IMR-90 (cell line): ENCODE measurements around the gene MAPK9. TPM values are rescaled to one million over a fixed set of nuclear protein-coding genes. Genes with fewer than 3 reads are reported as not detected.

Source experiments
- ATAC-seq: fragments of 200-7000 bp; cut with Tn5 transposase; 2 replicates; pipeline ENCODE4 v1.9.1; 2020; ENCODE audit warnings: low read depth, mild to moderate bottlenecking, moderate library complexity
- BruUV-seq: library from RNA; stranded (reverse); fragments of 400-500 nt; replicated peaks from 2 replicates; lab custom pipeline; 2021; lab: Mats Ljungman, UMichigan
- CTCF ChIA-PET: fragments of 300-600 bp; formaldehyde crosslinking; extraction: SDS; loops from one replicate; lab custom pipeline; 2021; ENCODE audit warnings: antibody characterized with exemption; lab: Yijun Ruan, JAX
- POLR2A ChIA-PET: fragments of 300-600 bp; sonication (Branson Sonifier 250); formaldehyde crosslinking; loops from one replicate; lab custom pipeline; 2022; ENCODE audit warnings: antibody characterized with exemption; ENCODE audit not compliant: unreplicated experiment; lab: Charles Lee
- DNase-seq: peaks from one replicate; pipeline ENCODE4 v3.0.0; 2013
- H2AFZ ChIP-seq: replicated peaks from 2 replicates; pipeline ENCODE3; 2013; ENCODE audit warnings: low read length, mild to moderate bottlenecking; ENCODE audit not compliant: poor library complexity
- H2AK5ac ChIP-seq: 2 replicates; pipeline ENCODE4 v1.6.1; 2013; ENCODE audit warnings: low read depth, low read length, inconsistent platforms
- H2AK9ac ChIP-seq: replicated peaks from 2 replicates; pipeline ENCODE3; 2013; ENCODE audit warnings: mild to moderate bottlenecking, low read depth, low read length, moderate library complexity; ENCODE audit not compliant: poor library complexity
- H2BK120ac ChIP-seq: 2 replicates; pipeline ENCODE4 v1.6.1; 2013; ENCODE audit warnings: low read depth, low read length, inconsistent platforms
- H2BK15ac ChIP-seq: 3 replicates; pipeline ENCODE4 v1.6.1; 2013; ENCODE audit warnings: low read depth, low read length, inconsistent platforms
- H2BK20ac ChIP-seq: 2 replicates; pipeline ENCODE4 v1.6.1; 2013; ENCODE audit warnings: low read depth, mild to moderate bottlenecking, inconsistent platforms, low read length, moderate library complexity
- H2BK5ac ChIP-seq: 2 replicates; pipeline ENCODE4 v1.6.1; 2013; ENCODE audit warnings: mild to moderate bottlenecking, low read depth, low read length, inconsistent platforms; ENCODE audit not compliant: poor library complexity, severe bottlenecking
- H3K14ac ChIP-seq: replicated peaks from 2 replicates; pipeline ENCODE4 v1.6.1; 2013; ENCODE audit warnings: low read depth, low read length, inconsistent platforms
- H3K18ac ChIP-seq: 2 replicates; pipeline ENCODE4 v1.6.1; 2013; ENCODE audit warnings: low read depth, low read length, control low read depth
- H3K23ac ChIP-seq: 2 replicates; pipeline ENCODE4 v1.6.1; 2013; ENCODE audit warnings: low read depth, low read length, inconsistent platforms
- H3K27ac ChIP-seq: 2 replicates; pipeline ENCODE4 v1.5.1; 2013; ENCODE audit warnings: mild to moderate bottlenecking, control low read depth, low read length; ENCODE audit not compliant: insufficient read depth
- H3K27me3 ChIP-seq: 2 replicates; pipeline ENCODE4 v1.6.1; 2013; ENCODE audit warnings: low read length; ENCODE audit not compliant: control insufficient read depth, insufficient read depth
- H3K36me3 ChIP-seq: 2 replicates; pipeline ENCODE4 v1.6.1; 2013; ENCODE audit warnings: low read length, mixed read lengths; ENCODE audit not compliant: control insufficient read depth, insufficient read depth
- H3K4ac ChIP-seq: 2 replicates; pipeline ENCODE4 v1.6.1; 2013; ENCODE audit warnings: low read depth, low read length, inconsistent platforms
- H3K4me1 ChIP-seq: 2 replicates; pipeline ENCODE4 v1.6.1; 2013; ENCODE audit warnings: low read length, mixed read lengths; ENCODE audit not compliant: control insufficient read depth, insufficient read depth
- H3K4me2 ChIP-seq: 2 replicates; pipeline ENCODE4 v1.6.1; 2013; ENCODE audit warnings: low read depth, mild to moderate bottlenecking, control low read depth, low read length, moderate library complexity
- H3K4me3 ChIP-seq: 2 replicates; pipeline ENCODE4 v1.5.1; 2013; ENCODE audit warnings: low read depth, mild to moderate bottlenecking, control low read depth, low read length, moderate library complexity; ENCODE audit not compliant: insufficient read depth
- H3K56ac ChIP-seq: 2 replicates; pipeline ENCODE4 v1.6.1; 2013; ENCODE audit warnings: low read length, inconsistent platforms; ENCODE audit not compliant: insufficient read depth; ENCODE audit errors: extremely low read depth
- H3K79me1 ChIP-seq, 2 experiments: 2 replicates each; pipeline ENCODE4 v1.6.1; 2013; ENCODE audit warnings: low read length in 2 of 2, inconsistent platforms in 1 of 2, low read depth in 1 of 2
- H3K9ac ChIP-seq: 2 replicates; pipeline ENCODE4 v1.6.1; 2013; ENCODE audit warnings: low read depth, low read length, control low read depth
- H3K9me1 ChIP-seq: 2 replicates; pipeline ENCODE4 v1.6.1; 2013; ENCODE audit warnings: low read length, inconsistent platforms; ENCODE audit not compliant: insufficient read depth
- H3K9me3 ChIP-seq: 2 replicates; pipeline ENCODE4 v1.6.1; 2013; ENCODE audit warnings: low read length; ENCODE audit not compliant: control insufficient read depth, insufficient read depth
- H4K20me1 ChIP-seq: 2 replicates; pipeline ENCODE4 v1.6.1; 2013; ENCODE audit warnings: low read length, inconsistent platforms; ENCODE audit not compliant: insufficient read depth
- H4K5ac ChIP-seq: 2 replicates; pipeline ENCODE4 v1.6.1; 2013; ENCODE audit warnings: mild to moderate bottlenecking, low read depth, low read length, control low read depth
- H4K8ac ChIP-seq, 2 experiments: 2 replicates each; pipeline ENCODE4 v1.6.1; 2013; ENCODE audit warnings: low read depth in 2 of 2, low read length in 2 of 2, control low read depth in 1 of 2, inconsistent platforms in 1 of 2
- H4K91ac ChIP-seq: 2 replicates; pipeline ENCODE4 v1.6.1; 2013; ENCODE audit warnings: low read depth, low read length, inconsistent platforms; ENCODE audit not compliant: insufficient read depth
- BHLHE40 ChIP-seq: fragments of 150-350 bp; IDR thresholded peaks from 2 replicates; pipeline ENCODE4 v1.6.1; 2016; ENCODE audit warnings: mild to moderate bottlenecking, low read depth, low read length
- CEBPB ChIP-seq: IDR thresholded peaks from 2 replicates; pipeline ENCODE4 v1.6.1; 2012; ENCODE audit warnings: low read depth, low read length, improper control_type of control experiment
- CHD1 ChIP-seq: IDR thresholded peaks from 2 replicates; pipeline ENCODE4 v1.6.1; 2012; ENCODE audit warnings: low read depth, low read length, improper control_type of control experiment
- CTCF ChIP-seq: conservative IDR thresholded peaks from 2 replicates; pipeline ENCODE4 v1.5.1; 2012; ENCODE audit warnings: mild to moderate bottlenecking, low read depth, low read length, improper control_type of control experiment
- FOS ChIP-seq: fragments of 150-350 bp; IDR thresholded peaks from 2 replicates; pipeline ENCODE4 v1.6.1; 2016; ENCODE audit warnings: low read depth, low read length
- MAFK ChIP-seq: IDR thresholded peaks from 2 replicates; pipeline ENCODE4 v1.6.1; 2012; ENCODE audit warnings: low read depth, low read length, improper control_type of control experiment
- MAZ ChIP-seq: IDR thresholded peaks from 2 replicates; pipeline ENCODE4 v1.6.1; 2012; ENCODE audit warnings: low read depth, mild to moderate bottlenecking, low read length, improper control_type of control experiment, moderate library complexity, borderline replicate concordance
- MXI1 ChIP-seq: IDR thresholded peaks from 2 replicates; pipeline ENCODE4 v1.6.1; 2012; ENCODE audit warnings: low read depth, mild to moderate bottlenecking, low read length, moderate library complexity, borderline replicate concordance
- NFE2L2 ChIP-seq: fragments of 150-350 bp; IDR thresholded peaks from 2 replicates; pipeline ENCODE4 v1.6.1; 2016; ENCODE audit warnings: low read depth, mild to moderate bottlenecking, low read length
- POLR2A ChIP-seq: IDR thresholded peaks from 2 replicates; pipeline ENCODE4 v1.6.1; 2012; ENCODE audit warnings: mild to moderate bottlenecking, low read depth, low read length
- RAD21 ChIP-seq: IDR thresholded peaks from 2 replicates; pipeline ENCODE4 v1.6.1; 2012; ENCODE audit warnings: low read length, improper control_type of control experiment
- RCOR1 ChIP-seq: IDR thresholded peaks from 2 replicates; pipeline ENCODE4 v1.6.1; 2012; ENCODE audit warnings: mild to moderate bottlenecking, low read length, improper control_type of control experiment; ENCODE audit not compliant: insufficient replicate concordance
- RFX5 ChIP-seq: IDR thresholded peaks from 2 replicates; pipeline ENCODE4 v1.8.0; 2012; ENCODE audit warnings: low read depth, mild to moderate bottlenecking, low read length, moderate library complexity
- SMC3 ChIP-seq: fragments of 150-350 bp; IDR thresholded peaks from 2 replicates; pipeline ENCODE4 v1.6.1; 2016; ENCODE audit warnings: low read depth, mild to moderate bottlenecking, antibody characterized with exemption, low read length, moderate library complexity
- USF2 ChIP-seq: fragments of 150-350 bp; IDR thresholded peaks from 2 replicates; pipeline ENCODE4 v1.6.1; 2017; ENCODE audit warnings: mild to moderate bottlenecking, antibody characterized with exemption, low read length, low read depth
- WGBS, 2 experiments: methylation state at CpG; one replicate each; pipeline versions ENCODE4 v1.1.5 to v1.1.7; 2013; ENCODE audit warnings: missing lambda C conversion rate in 2 of 2; ENCODE audit not compliant: insufficient read length in 1 of 2; ENCODE audit errors: extremely low coverage in 2 of 2; 5-methylcytosine and 5-hydroxymethylcytosine counted together
- dilution Hi-C: fragments of 300-500 bp; cut with HindIII; formaldehyde crosslinking; loops from one replicate; pipeline ENCODE4 v1.14.3; 2018; ENCODE audit warnings: low sequenced_read_pairs; ENCODE audit not compliant: unreplicated experiment
- in situ Hi-C: fragments of 300-500 bp; cut with MboI; formaldehyde crosslinking; loops from 3 replicates; pipeline ENCODE4 v1.14.3; 2019; ENCODE audit warnings: low sequenced_read_pairs, inconsistent platforms, mixed read lengths
- intact Hi-C: fragments of 100-400 bp; cut with micrococcal nuclease; formaldehyde crosslinking; loops from 2 replicates; pipeline ENCODE4 v1.10.0; 2022
- polyA plus RNA-seq, 3 experiments: library from polyadenylated mRNA; depleted of rRNA; stranded (reverse); fragments of >200 nt; gene quantifications; 2 replicates each; pipeline ENCODE4 v1.2.3, GENCODE V29; 2012; ENCODE audit warnings: low replicate concordance in 1 of 3
- total RNA-seq: library from RNA; depleted of rRNA; stranded (reverse); fragments of >200 nt; gene quantifications from 2 replicates; pipeline ENCODE4 v1.2.3, GENCODE V29; 2012
- TF ChIP-seq, protein P1 (sequence below): fragments of 150-350 bp; IDR thresholded peaks from 2 replicates; pipeline ENCODE4 v1.6.1; 2016; ENCODE audit warnings: low read depth, mild to moderate bottlenecking, low read length, moderate library complexity, borderline replicate concordance

The MAPK9 gene
- total and polyA plus RNA-seq, 2 of the 4 experiments (the other 2 are of a cell fraction): 22.9 to 23.3 TPM

DNA sequence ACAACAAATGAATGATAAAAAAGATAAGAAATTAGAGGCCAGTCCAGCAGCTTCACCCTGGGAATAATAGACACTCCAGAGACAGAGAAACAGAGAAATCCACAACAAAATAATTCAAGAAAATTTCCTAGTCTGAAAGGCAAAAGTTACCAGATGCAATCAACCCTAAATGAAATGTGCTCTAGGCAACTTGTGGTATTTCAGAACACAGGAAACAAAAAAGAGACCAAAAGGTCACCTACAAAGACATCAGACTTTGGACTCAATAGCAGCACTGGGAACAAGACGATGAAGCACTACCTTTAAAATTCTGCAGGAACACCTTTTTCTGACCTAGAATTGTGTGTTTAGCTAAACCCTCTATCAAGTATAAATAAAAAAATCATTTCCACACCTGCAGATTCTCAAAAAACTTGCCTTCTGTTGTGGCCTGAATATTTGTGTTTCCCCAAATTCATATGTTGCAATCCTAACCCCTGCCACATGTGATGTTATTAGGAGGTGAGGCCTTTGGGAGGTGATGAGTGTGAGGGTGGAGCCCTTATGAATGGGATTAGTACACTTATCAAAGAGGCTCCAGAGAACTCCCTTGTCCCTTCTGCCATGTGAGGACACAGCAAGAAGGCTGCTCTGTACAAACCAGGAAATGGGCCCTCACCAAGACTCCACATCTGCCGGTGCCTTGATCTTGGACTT, 5.9 kb upstream of the MAPK9 start:
- in situ Hi-C loops (no loop called here), intact Hi-C loops (no loop called here)

More for the DNA sequence above, 5.9 kb upstream of the MAPK9 start:
- no peak overlapping the region for H3K27ac ChIP-seq
- H2BK20ac ChIP-seq: no peak overlapping the region
- no peak overlapping the region for H2AK5ac ChIP-seq
- H4K5ac ChIP-seq: no peak overlapping the region
- ChIA-PET POLR2A (no interaction called here), CTCF (no interaction called here)
- peaks cover 7% of the 10 kb centered on the region for H3K36me3 ChIP-seq
- no peaks in the 10 kb centered on the region for H3K27me3 ChIP-seq
- H3K4me3 ChIP-seq: no peak overlapping the region
- H2BK120ac ChIP-seq: no peak overlapping the region
- H3K79me1 ChIP-seq: peaks cover under 1 to 7% of the 10 kb centered on the region in 2 experiments; a peak in 2 of 4 replicates
- DNase-seq (no peak), ATAC-seq (no peak)
- no peak overlapping the region for H3K9ac ChIP-seq
- H3K9me3 ChIP-seq: no peaks in the 10 kb centered on the region
- no peak overlapping the region for H3K23ac ChIP-seq
- H4K91ac ChIP-seq: no peak overlapping the region
- peaks cover 9% of the 10 kb centered on the region; the same call in 1 of the 2 replicates for H3K9me1 ChIP-seq
- H4K8ac ChIP-seq: no peak overlapping the region
- H3K4me1 ChIP-seq: peaks cover 3% of the 10 kb centered on the region; the same call in 1 of the 2 replicates
- H3K18ac ChIP-seq: no peak overlapping the region
- BruUV-seq: no TSS peak
- no peak overlapping the region for H3K14ac ChIP-seq
- no peak overlapping the region for H3K4ac ChIP-seq
- WGBS, 2 experiments: no CpG with 5 or more reads among the region's 2 CpGs
- TF ChIP-seq MAZ (no peak), RAD21 (no peak), USF2 (no peak), RFX5 (no peak), CEBPB (no peak), RCOR1 (no peak), MXI1 (no peak), FOS (no peak), CTCF (no peak), CHD1 (no peak), BHLHE40 (no peak), MAFK (no peak), NFE2L2 (no peak), SMC3 (no peak), POLR2A (no peak)
- TF ChIP-seq, protein P1, sequence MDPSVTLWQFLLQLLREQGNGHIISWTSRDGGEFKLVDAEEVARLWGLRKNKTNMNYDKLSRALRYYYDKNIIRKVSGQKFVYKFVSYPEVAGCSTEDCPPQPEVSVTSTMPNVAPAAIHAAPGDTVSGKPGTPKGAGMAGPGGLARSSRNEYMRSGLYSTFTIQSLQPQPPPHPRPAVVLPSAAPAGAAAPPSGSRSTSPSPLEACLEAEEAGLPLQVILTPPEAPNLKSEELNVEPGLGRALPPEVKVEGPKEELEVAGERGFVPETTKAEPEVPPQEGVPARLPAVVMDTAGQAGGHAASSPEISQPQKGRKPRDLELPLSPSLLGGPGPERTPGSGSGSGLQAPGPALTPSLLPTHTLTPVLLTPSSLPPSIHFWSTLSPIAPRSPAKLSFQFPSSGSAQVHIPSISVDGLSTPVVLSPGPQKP: no peak
- no peak overlapping the region for H2BK15ac ChIP-seq
- no peak overlapping the region for H2AFZ ChIP-seq
- H4K20me1 ChIP-seq: peaks cover 2% of the 10 kb centered on the region; the same call in 1 of the 2 replicates
- dilution Hi-C loops: no loop called here
- H3K56ac ChIP-seq: no peak overlapping the region
- no peak overlapping the region for H3K4me2 ChIP-seq
- no peak overlapping the region for H2AK9ac ChIP-seq
- H2BK5ac ChIP-seq: no peak overlapping the region
